SK-N-SH treated with all-trans-retinoic acid at 6 μM for 48 hours (cell line): ENCODE measurements around the gene FER.

ENCODE experiments used
- ARNTL ChIP-seq: fragments of 450-650 bp; formaldehyde crosslinking; IDR thresholded peaks from 2 replicates; pipeline ENCODE4 v1.5.0; 2020; ENCODE audit warnings: low read depth, mild to moderate bottlenecking, moderate library complexity, borderline replicate concordance
- ISL1 ChIP-seq: fragments of 250-450 bp; sonication (Bioruptor Pico); IDR thresholded peaks from 2 replicates; pipeline ENCODE4 v2.1.2; 2022; ENCODE audit warnings: mild to moderate bottlenecking, moderate library complexity
- OSR1 ChIP-seq: fragments of 250-450 bp; sonication (Bioruptor Pico); IDR thresholded peaks from 2 replicates; pipeline ENCODE4 v1.8.0; 2022; ENCODE audit warnings: moderate library complexity, mild to moderate bottlenecking, inconsistent platforms
- PATZ1 ChIP-seq: fragments of 250-450 bp; sonication (Bioruptor Pico); IDR thresholded peaks from 2 replicates; pipeline ENCODE4 v1.8.0; 2020; ENCODE audit warnings: mild to moderate bottlenecking, moderate library complexity, borderline replicate concordance
- RARB ChIP-seq: fragments of 250-450 bp; sonication (Bioruptor Pico); IDR thresholded peaks from 2 replicates; pipeline ENCODE4 v1.8.0; 2021; ENCODE audit warnings: mild to moderate bottlenecking, moderate library complexity
- TOX ChIP-seq: fragments of 250-450 bp; sonication (Bioruptor Pico); IDR thresholded peaks from 2 replicates; pipeline ENCODE4 v1.8.0; 2021; ENCODE audit warnings: mild to moderate bottlenecking, moderate library complexity, borderline replicate concordance
- ZFP3 ChIP-seq: fragments of 250-450 bp; sonication (Bioruptor Pico); IDR thresholded peaks from 2 replicates; pipeline ENCODE4 v1.5.0; 2020; ENCODE audit warnings: mild to moderate bottlenecking, moderate library complexity
- ZNF565 ChIP-seq: fragments of 450-650 bp; formaldehyde crosslinking; conservative IDR thresholded peaks from 2 replicates; pipeline ENCODE4 v1.5.0; 2020; ENCODE audit warnings: low read depth, mild to moderate bottlenecking, moderate library complexity
- ZNF70 ChIP-seq: fragments of 450-650 bp; formaldehyde crosslinking; IDR thresholded peaks from 2 replicates; pipeline ENCODE4 v1.5.0; 2020; ENCODE audit warnings: mild to moderate bottlenecking, moderate library complexity
- ZNF8 ChIP-seq: fragments of 450-650 bp; formaldehyde crosslinking; IDR thresholded peaks from 2 replicates; pipeline ENCODE4 v1.5.0; 2020; ENCODE audit warnings: mild to moderate bottlenecking, moderate library complexity

GRCh38 chr5:108884736-108885135, 137.0 kb downstream of the FER start:
- no peak for TF ChIP-seq RARB
- no peak for TF ChIP-seq OSR1 (CRISPR knock-in tag)
- TF ChIP-seq ISL1 (CRISPR knock-in tag), result peak; percentile 13; the same call in 1 of the 2 replicates
- TF ChIP-seq ZNF70 (CRISPR knock-in tag), result no peak
- TF ChIP-seq TOX (CRISPR knock-in tag), result no peak
- TF ChIP-seq ZFP3 (CRISPR knock-in tag), result no peak
- no peak for TF ChIP-seq ZNF565 (CRISPR knock-in tag)
- no peak for TF ChIP-seq ARNTL (CRISPR knock-in tag)
- no peak for TF ChIP-seq ZNF8 (CRISPR knock-in tag)
- TF ChIP-seq PATZ1 (CRISPR knock-in tag), result no peak
